IPS-15b (cell line): ENCODE data around the gene IL15.

Source experiments
- H3K27me3 ChIP-seq: one replicate; pipeline ENCODE4 v1.6.1; 2013; ENCODE audit warnings: low read length; ENCODE audit not compliant: control insufficient read depth, insufficient read depth
- H3K36me3 ChIP-seq: one replicate; pipeline ENCODE4 v1.6.1; 2013; ENCODE audit warnings: low read length; ENCODE audit not compliant: control insufficient read depth, insufficient read depth
- H3K4me1 ChIP-seq: one replicate; pipeline ENCODE4 v1.6.1; 2013; ENCODE audit warnings: mild to moderate bottlenecking, low read length; ENCODE audit not compliant: control insufficient read depth, insufficient read depth
- H3K4me3 ChIP-seq: one replicate; pipeline ENCODE4 v1.5.1; 2013; ENCODE audit warnings: low read depth, low read length
- H3K9ac ChIP-seq: one replicate; pipeline ENCODE4 v1.6.1; 2013; ENCODE audit warnings: low read depth, mild to moderate bottlenecking, low read length
- H3K9me3 ChIP-seq: one replicate; pipeline ENCODE4 v1.6.1; 2013; ENCODE audit warnings: mild to moderate bottlenecking, low read length; ENCODE audit not compliant: control insufficient read depth, insufficient read depth

The IL15 gene

DNA sequence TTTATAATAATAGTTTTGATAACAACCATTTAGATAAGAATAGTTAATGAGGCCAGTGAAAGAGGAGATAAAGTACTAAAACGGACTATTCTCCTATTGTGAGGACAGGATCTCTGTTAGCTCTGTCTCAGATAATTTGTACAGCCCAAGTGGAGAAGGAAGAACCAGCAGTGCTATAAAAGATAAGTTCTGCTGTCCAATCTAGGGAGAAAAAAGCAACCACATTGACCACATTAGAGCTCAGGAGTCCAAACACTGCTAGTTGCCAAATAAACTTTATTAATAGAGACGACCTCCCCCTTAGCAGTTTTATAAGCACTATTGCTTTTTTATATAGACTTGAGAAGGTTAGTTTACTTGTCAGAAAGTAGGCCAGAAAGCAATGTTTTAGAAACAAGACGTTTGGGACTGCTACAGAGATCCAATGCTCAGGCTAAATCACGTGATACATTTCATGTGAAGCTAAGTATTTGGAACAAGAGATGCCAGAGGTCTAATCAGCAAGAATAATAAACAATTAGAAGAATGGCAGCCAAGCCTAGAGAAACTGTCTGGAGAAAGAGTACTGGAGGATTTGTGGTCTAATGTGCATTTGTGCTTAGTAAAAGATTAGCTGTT lies 15.9 kb downstream of the IL15 start:
- no peaks in the 10 kb centered on the region for H3K4me1 ChIP-seq

DNA sequence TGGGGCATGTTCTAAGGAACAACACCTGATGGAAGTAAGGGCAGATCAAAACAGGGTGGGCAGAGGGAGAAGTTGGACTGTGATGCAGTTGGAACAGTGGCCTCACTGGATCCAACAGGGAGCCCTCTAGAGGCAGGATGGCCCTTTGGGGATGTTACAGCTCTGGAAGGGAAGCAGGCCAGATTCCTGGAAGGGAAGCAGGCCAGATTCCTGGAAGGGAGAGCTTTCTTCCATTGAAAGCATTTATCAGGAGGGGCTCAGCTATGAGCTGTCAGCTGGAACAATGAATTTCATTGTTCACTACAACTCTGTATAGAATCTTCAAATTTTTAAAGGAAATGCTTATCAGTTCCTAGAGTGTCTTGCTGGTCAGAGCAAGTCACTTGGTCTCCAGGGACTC lies 17.7 kb downstream of the IL15 start:
- H3K9me3 ChIP-seq: no peaks in the 10 kb centered on the region
- H3K36me3 ChIP-seq: no peaks in the 10 kb centered on the region
- H3K4me1 ChIP-seq: no peaks in the 10 kb centered on the region
- no peaks in the 10 kb centered on the region for H3K27me3 ChIP-seq
- H3K4me3 ChIP-seq: no peak overlapping the region
- H3K9ac ChIP-seq: no peak overlapping the region

More for the DNA sequence above, 15.9 kb downstream of the IL15 start:
- Histone ChIP-seq H3K36me3 (no peaks in the 10 kb centered on the region), H3K4me3 (no peak overlapping the region), H3K9ac (no peak overlapping the region), H3K9me3 (no peaks in the 10 kb centered on the region), H3K27me3 (no peaks in the 10 kb centered on the region)

DNA sequence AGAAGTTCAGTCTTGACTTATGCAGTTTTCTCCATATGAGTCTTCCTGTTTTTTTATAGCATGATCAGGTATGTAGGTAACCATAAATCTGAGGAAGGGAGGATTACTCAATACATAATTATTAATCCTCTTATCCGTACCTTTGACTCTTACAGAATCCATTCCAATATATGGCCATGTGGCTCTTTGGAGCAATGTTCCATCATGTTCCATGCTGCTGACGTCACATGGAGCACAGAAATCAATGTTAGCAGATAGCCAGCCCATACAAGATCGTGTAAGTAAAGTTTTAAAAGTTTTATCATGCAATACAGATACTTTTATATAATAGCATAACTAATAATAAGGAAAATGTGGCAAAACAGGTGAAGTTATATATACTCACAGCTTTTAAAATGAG lies 19.6 kb downstream of the IL15 start:
- Histone ChIP-seq H3K36me3 (no peaks in the 10 kb centered on the region), H3K9ac (no peak overlapping the region), H3K9me3 (no peaks in the 10 kb centered on the region), H3K4me3 (no peak overlapping the region), H3K27me3 (no peaks in the 10 kb centered on the region), H3K4me1 (no peaks in the 10 kb centered on the region)

DNA sequence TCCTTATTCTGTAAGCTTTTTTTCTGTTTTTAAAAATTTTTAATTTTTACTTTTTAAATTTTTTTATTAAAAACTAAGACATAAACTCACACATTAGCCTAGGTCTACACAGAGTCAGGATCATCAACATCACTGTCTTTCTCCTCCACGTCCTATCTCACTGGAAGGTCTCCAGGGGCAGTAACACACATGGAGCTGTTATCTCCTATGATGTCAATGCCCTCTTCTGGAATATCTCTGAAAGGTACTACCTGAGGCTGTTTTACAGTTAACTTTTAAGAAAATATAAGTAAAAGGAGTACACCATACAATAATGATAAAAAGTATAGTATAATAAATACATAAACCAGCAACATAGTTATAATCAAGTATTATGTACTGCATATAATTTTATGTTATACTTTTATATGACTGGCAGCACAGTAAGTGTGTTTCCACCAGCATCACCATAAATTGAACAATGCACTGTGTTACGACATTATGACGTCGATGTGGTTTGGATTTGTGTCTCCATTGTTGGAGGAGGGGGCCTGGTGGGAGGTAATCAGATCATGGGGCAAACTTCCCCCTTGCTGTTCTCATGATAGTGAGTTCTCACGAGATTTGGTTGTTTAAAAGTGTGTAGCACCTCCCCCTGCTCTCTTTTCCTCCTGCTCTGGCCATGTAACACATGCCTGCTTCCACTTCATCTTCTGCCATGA lies 21.3 kb downstream of the IL15 start:
- H3K27me3 ChIP-seq: no peaks in the 10 kb centered on the region
- H3K9me3 ChIP-seq: no peaks in the 10 kb centered on the region
- no peak overlapping the region for H3K9ac ChIP-seq
- no peaks in the 10 kb centered on the region for H3K36me3 ChIP-seq
- no peak overlapping the region for H3K4me3 ChIP-seq
- no peaks in the 10 kb centered on the region for H3K4me1 ChIP-seq

DNA sequence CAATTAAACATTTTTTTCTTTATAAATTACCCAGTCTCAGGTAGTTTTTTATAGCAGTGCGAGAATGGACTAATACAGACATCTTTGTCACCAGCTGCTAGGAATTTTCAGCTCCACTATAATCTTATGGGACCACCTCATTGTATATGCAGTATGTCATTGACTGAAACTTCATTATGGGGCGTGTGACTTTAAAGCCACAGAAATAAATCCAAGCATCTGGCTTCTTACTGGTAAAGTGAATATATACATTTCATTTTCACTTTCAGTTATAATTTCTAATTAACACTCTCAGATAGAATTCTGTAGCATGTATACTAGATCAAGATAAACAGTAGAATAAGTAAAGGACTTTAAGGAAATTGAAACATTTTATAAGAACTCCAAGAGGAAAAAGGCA lies 21.9 kb downstream of the IL15 start:
- Histone ChIP-seq H3K4me3 (no peak overlapping the region), H3K9me3 (no peaks in the 10 kb centered on the region), H3K4me1 (no peaks in the 10 kb centered on the region), H3K9ac (no peak overlapping the region), H3K27me3 (no peaks in the 10 kb centered on the region), H3K36me3 (no peaks in the 10 kb centered on the region)

DNA sequence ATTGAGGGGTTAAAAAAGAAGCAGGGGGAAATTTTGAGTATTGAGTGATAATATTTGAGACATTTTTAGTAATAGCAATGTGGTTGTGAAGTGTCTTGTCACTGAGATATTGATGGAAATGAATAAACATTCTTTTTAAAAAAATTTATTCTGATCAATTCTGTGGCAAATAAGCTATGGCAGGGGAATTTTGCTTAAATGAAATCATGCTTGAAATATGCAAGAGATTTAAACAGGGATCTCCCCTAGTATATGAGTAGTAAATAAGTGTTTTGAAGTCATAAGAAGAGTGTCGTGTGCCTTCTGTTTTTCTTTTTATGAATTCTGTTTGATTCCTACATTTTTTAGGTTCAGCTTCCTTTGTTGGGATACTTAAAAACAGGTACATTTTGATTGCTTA lies 23.2 kb downstream of the IL15 start:
- H3K9me3 ChIP-seq: no peaks in the 10 kb centered on the region
- H3K36me3 ChIP-seq: no peaks in the 10 kb centered on the region
- H3K27me3 ChIP-seq: no peaks in the 10 kb centered on the region
- H3K9ac ChIP-seq: no peak overlapping the region
- H3K4me1 ChIP-seq: no peaks in the 10 kb centered on the region
- no peak overlapping the region for H3K4me3 ChIP-seq

DNA sequence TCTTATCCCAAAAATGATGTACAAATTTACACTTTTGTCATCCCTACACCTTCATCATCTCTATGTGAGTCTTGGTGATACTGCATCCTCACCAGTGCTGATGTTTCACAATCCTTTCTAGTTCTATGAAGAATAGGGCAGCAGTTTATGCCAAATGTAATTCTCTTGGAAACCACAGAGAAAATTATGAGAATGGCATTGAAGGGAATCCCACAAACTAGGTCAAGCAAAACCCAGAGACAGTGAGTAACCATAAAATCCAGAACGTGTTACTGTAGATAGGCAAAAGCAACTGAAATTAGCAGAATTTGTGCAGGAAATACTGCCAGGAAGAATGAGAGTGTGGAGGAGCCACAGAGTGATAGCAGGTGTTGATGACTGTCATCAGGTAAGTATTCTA lies 24.5 kb downstream of the IL15 start:
- H3K9me3 ChIP-seq: no peaks in the 10 kb centered on the region
- no peaks in the 10 kb centered on the region for H3K36me3 ChIP-seq
- no peak overlapping the region for H3K9ac ChIP-seq
- H3K4me1 ChIP-seq: no peaks in the 10 kb centered on the region
- no peaks in the 10 kb centered on the region for H3K27me3 ChIP-seq
- no peak overlapping the region for H3K4me3 ChIP-seq

DNA sequence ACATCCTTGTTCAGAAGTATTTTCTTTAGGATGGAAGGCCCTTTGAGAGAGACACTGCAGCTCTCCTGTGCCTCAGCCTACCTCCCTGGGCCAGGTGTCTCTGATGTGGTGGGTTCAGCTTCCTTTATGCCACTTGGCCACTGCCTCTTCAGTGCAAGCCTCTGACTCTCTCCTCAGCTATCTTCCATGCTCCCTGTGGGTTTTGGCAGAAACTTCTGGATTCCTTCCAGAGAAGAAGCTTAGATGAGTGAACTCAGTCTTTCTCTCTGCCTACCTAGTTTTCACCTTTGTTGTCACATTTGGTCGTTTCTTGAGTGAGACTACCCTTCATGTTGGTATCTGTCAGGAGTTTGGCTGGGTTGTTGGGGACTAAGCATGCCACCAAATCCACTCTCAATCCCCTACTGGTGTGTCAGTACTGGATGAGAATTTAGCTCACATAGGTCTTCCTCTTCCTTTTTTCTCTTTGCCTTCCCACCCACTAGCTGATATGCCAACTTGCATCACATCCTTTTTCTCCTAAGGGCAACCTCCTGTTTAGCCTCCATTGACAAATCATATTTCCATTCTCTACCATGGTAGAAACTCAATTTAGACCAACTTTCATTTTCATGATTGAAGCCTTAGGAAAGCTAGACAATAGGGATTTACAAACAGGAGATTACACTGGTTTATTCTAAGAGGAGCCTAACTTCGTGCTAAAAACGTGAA lies 32.0 kb downstream of the IL15 start:
- Histone ChIP-seq H3K4me3 (no peak overlapping the region), H3K36me3 (no peaks in the 10 kb centered on the region), H3K27me3 (no peaks in the 10 kb centered on the region), H3K4me1 (no peaks in the 10 kb centered on the region), H3K9ac (no peak overlapping the region), H3K9me3 (no peaks in the 10 kb centered on the region)

DNA sequence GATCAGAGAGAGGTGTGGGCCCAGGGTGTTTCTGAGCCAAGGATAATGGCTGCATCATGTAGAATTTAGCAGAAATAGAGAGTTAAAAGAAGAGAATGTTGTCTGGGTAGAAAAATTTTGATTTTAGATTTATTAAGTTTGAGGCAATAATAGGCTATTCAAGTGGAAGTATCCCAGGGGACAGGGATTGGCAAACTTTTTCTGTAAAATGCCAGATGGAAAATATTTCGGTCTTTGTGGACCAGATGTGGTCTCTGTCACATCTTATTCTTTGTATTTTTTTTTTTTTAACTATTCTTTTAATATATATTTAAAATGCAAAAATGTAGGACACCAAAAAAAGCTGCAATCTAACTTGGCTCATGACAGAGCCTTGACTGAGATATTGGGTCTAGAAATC lies 33.1 kb downstream of the IL15 start:
- no peaks in the 10 kb centered on the region for H3K4me1 ChIP-seq
- H3K9ac ChIP-seq: no peak overlapping the region
- no peaks in the 10 kb centered on the region for H3K9me3 ChIP-seq
- no peak overlapping the region for H3K4me3 ChIP-seq
- no peaks in the 10 kb centered on the region for H3K27me3 ChIP-seq
- no peaks in the 10 kb centered on the region for H3K36me3 ChIP-seq

DNA sequence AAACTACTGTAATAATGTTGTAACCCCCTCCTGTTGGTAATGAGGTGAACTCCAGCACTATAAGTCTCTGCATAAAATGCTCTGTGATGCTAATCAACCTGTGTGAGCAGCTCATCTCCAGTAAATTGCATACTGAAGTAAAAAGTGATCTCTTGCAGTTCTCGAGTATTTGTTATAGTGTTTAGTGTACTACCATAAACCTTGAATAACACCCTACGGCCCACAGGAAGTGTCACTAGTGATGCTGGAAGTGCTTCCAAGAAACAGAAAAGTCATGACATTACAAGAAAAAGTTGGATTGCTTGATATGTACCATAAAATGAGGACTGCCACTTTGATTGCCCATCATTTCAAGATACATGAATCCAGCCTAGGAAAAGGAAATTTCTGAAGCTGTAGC lies 39.0 kb downstream of the IL15 start:
- H3K9me3 ChIP-seq: no peaks in the 10 kb centered on the region
- H3K9ac ChIP-seq: no peak overlapping the region
- H3K4me3 ChIP-seq: no peak overlapping the region
- no peaks in the 10 kb centered on the region for H3K27me3 ChIP-seq
- no peaks in the 10 kb centered on the region for H3K36me3 ChIP-seq
- H3K4me1 ChIP-seq: no peaks in the 10 kb centered on the region

DNA sequence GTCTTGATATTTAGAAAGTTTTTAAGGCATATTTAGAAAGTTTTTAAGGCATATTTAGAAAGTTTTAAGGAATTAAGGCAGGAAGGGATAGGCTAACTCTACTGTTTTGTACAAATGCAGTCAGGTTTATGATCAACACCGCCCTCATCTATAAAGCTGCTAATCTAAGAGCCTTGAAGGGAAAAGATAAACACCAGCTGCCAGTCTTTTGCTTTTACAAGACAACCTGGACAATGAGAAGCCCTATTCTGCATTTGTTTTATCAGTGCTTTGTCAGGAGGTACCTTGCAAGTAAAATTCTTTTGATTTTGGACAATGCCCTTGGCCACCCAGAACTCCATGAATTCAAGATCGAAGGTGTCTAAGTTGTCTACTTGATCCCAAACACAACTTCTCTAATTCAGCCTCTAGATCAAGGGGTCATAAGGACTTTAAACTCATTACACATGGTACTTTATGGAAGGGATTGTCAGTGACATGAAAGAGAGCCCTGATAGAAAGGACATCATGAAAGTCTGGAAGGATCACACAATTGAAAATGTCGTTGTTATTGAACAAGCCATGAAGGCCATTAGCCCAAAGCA lies 39.8 kb downstream of the IL15 start:
- no peak overlapping the region for H3K9ac ChIP-seq
- no peaks in the 10 kb centered on the region for H3K9me3 ChIP-seq
- H3K36me3 ChIP-seq: no peaks in the 10 kb centered on the region
- no peaks in the 10 kb centered on the region for H3K4me1 ChIP-seq
- no peak overlapping the region for H3K4me3 ChIP-seq
- H3K27me3 ChIP-seq: no peaks in the 10 kb centered on the region

DNA sequence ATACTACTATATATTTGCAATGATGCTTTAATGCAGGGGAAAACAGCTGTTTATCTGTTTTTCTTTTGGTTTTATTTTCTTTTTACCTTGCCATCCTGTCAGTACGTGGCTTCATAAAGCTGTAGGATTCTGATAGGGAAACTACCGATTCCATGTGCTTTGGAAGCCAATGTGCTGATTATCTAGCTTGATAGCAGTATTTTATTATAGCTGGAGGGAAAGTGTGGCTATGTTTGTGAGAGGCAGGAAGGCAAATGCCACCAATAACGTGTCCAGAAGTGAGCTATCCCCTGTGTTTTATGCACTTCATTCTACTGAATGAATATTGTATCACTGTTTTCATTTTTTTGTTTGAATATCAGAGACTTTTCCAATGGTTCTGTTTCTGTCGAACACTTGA lies 43.7 kb downstream of the IL15 start:
- no peaks in the 10 kb centered on the region for H3K4me1 ChIP-seq
- no peaks in the 10 kb centered on the region for H3K36me3 ChIP-seq
- H3K27me3 ChIP-seq: no peaks in the 10 kb centered on the region
- no peak overlapping the region for H3K9ac ChIP-seq
- H3K4me3 ChIP-seq: no peak overlapping the region
- no peaks in the 10 kb centered on the region for H3K9me3 ChIP-seq
